Stimulated activated CD8-positive, alpha-beta memory T cell treated with anti-CD3 and anti-CD28 coated beads, Interleukin-12 subunit alpha, Interleukin-12 subunit beta, amount 100 ng/mL, for 1 hour (primary cell): Measurements from ENCODE around the gene KCNQ1.

Source experiments
- DNase-seq: peaks from one replicate; pipeline ENCODE4 v3.0.0-alpha.2; 2020; ENCODE audit warnings: low read depth

Gene KCNQ1

DNA sequence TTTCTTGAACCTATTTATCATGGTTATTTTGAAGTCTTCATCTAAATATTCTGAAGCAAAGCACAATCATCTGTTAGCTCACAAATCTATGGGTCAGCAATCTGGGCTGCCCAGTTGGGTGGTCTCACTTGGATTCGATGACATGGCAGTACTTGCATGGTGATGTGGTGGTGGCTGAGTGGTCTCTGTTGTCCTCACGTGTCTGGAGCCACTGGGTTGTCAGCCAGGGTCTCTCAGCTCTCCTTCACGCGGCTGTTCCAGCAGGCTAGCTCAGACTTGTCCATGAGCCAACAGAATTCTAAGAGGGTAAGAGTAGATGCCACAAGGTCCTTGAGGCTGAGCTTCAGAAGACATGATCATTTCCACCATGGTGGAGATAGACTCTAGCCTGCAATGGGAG lies 321.4 kb downstream of the KCNQ1 start:
- no peak for DNase-seq

DNA sequence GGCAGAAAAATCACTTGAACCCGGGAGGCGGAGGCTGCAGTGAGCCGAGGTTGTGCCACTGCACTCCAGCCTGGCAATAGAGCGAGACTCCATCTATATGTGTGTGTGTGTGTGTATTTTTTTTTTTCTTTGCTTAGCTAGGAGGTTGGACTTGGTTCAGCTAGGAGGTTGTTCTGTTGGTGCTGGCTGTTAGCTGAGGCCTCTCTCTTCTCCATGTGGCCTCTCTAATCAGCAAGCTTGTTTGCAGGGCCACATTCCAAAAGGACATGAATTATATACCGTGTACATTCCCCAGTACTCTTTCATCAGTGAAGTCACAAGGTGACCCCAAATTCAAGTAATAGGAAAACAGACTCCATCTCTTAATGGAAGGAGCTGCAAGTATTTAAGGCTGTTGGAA lies 322.3 kb downstream of the KCNQ1 start:
- DNase-seq, result no peak

DNA sequence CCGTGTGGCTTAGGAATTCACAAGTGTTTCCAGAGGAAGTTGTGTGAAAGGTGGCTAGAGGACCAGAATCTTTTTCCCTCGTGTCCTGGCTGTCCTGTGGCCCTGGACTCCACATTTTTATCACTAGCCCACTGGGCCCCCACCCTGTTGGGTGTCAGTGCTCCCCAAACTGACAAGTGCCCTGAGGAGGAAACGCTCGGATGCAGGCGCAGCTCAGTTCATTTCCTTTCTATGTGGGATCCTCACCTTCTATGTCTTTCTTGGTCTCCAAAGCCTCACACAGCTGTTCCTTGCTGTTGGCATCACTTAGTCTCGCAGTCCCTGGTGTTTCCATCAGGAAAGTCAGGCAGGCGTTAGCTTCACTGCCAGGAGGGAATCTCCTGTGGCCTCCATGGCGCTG lies 323.0 kb downstream of the KCNQ1 start:
- DNase-seq, result no peak

DNA sequence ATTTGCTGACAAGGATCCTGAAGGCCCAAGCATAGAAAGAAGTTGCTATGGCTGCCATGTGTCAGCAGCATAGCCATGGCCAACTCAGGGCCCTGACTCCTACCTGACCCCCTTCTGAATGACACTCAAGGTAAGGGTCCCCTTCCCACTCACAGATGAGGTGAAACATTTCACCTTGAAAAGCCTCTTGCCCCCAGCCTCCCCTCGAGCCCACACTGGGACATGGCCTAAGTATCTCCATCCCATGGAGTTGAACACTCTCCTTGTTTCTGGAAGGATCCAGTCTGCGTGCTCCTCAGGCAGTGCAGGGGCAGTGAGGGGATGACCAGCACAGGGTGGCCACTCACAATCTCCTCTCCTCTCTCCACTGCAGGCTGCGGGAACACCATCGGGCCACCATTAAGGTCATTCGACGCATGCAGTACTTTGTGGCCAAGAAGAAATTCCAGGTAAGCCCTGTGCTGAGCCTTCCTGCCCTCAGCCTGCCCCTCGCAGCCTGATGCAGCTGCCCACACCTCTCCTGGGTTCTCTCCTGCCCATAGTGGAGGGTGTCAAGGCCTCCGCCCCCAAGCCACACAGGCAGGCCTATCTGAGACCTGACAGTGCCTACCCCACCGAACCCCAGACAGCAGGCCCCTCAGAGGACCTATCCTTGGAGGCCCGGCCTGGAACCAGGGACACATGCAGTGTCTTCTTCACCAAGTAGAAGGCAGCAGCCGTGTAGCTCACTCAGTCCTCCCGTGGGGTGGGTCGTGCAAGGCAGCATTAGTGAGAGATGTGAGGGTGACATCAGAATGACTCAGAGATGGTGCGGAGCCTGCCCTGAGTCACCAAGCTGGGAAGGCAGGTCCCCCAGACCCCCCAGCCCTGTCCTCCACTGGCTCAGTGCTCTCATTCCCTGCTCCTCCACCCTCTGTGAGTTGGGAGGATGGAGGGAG lies 323.9 kb downstream of the KCNQ1 start:
- no peak for DNase-seq

DNA sequence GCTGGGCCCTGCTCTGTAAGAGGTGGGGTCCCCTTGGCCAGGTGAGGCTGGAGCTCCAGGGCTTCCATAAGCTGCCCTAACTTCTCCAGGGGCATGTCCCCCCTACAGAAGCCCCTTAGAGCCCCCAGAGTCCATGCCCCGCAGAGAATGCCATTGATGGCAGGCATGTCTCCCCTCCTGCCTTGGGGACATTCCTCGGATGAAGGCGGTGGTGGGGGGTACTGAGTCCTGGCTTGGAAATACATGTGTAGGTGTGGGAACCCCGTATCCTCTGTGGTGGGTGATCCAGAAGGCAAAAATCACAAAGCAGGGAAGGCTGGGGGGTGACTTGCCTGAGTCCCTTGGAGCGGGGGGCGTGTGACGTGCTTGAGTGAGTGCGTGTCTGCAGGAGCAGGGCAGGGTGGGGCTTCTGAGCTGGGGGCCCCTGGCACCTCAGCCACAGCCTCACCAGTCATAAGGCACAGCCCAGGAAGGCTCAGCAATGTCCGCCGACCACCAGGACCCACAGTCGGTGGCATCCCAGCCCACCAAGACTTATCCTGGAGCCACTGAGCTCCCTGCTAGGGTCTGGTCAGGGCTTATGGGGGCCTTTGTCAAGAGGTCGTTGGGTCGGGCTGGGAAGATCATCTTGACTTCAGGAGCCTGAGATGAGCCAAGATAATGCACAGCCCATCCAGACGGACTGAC lies 324.7 kb downstream of the KCNQ1 start:
- no peak for DNase-seq

DNA sequence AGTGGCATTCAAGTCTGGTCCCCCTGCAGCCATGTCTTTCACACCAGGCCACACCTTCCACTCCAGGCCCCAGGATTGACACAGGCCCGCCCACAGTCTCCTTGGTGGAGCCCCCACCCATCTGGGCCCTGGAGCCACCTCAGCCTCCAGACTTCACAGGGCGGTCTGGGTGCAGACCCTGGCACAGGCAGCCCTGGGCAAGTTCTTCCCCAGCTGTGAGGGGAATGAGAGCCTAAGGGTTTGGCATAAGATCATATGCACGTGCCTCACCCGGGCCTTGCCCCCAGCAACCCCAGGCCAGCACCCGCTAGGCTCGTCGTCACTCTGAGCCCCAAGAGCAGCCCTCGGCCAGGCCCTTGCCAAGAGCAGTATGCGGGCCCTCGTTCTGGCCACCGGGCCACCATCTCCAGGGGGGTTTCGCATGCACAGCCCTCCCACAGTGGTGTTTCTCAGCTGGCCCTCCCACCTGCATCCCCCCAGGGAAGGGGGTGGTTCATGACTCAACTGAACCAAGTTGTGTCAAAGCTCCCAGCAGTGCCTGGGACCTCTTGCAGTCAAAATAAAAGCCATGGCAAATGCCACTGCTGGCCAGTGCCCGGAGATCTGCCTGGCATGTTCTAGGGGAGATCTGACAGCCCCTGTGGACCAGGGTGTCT lies 325.4 kb downstream of the KCNQ1 start:
- no peak for DNase-seq

DNA sequence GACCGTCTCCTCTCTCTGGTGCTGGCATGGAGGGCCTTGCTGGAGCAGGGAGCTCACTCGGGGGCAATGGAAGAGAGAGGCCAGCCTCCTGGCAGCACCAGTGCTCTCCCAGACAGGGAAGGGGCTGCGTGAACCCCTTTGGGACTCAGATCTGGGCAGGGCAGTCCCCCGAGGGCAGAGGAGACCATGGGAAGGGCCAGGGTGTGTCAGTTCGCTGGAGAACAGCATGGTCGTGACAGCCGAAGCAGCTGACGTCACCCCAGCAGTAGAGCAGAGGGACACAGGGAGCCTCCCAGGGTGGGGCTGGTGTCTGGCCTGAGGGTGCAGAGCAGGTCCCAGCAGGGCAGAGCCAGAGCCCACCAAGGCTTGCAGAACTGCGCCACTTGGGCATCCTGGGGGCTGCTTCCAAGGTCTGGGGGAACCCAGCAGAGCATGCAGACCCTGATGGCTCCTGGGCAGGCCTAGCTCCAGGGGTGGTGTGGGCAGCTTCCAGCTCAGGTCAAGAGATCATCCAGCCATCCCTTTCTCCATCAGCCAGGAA lies 326.0 kb downstream of the KCNQ1 start:
- DNase-seq, result no peak

DNA sequence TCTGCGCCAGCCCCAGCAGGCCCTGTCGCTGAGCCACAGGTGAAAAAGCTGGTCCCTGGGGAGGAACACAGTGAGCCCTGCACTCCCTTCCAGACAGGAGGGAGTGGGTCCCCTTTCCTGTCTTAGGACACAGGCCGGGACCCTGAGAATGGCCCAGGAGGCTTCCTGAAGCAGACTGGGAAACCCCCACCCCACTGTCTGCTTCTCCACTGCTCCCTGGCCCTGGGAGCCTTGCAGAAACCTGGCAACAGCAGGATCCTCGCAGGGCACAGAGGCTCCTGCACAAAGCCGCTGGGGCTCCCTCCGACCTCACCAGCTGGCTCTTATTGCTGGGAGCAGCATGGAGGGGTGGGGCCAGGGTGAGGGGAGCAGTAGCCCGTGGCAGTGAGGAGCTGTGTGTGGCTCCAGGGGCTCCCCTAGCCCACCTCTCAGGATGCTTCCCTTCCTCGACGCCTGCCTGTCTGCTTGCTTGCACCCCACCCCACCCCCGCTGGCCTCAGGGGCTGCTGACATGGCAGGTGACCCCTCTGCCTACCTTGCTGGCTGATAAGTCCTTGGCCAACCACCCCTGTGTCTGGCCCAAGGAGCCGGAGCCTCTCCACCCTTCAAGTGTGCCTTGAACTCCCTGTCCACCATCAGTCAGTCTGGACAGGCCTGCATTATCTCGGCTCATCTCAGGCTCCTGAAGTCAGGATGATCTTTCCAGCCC lies 327.1 kb downstream of the KCNQ1 start:
- DNase-seq, result no peak

DNA sequence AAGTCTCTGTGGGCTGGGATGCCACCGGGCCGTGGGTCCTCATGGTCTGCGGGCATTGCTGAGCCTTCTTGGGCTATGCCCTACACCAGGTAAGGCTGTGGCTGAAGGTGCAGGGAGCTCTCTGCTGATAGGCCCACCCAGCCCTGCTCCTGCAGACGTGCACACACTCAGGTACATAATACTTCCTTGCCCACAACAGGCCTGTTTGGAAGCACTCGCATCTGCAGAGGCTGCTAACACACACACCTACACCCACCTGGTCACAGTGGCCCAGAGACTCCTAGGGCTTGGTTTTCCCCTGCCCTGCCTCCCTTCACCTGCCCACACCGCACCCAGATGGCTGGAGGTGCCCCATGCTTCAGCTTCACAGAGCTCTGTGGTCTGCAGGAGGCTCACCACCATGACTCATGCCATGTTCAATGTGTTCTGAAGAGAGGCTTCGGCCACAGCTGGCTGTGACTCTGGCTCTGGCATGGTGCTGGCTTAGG lies 327.8 kb downstream of the KCNQ1 start:
- no peak for DNase-seq

DNA sequence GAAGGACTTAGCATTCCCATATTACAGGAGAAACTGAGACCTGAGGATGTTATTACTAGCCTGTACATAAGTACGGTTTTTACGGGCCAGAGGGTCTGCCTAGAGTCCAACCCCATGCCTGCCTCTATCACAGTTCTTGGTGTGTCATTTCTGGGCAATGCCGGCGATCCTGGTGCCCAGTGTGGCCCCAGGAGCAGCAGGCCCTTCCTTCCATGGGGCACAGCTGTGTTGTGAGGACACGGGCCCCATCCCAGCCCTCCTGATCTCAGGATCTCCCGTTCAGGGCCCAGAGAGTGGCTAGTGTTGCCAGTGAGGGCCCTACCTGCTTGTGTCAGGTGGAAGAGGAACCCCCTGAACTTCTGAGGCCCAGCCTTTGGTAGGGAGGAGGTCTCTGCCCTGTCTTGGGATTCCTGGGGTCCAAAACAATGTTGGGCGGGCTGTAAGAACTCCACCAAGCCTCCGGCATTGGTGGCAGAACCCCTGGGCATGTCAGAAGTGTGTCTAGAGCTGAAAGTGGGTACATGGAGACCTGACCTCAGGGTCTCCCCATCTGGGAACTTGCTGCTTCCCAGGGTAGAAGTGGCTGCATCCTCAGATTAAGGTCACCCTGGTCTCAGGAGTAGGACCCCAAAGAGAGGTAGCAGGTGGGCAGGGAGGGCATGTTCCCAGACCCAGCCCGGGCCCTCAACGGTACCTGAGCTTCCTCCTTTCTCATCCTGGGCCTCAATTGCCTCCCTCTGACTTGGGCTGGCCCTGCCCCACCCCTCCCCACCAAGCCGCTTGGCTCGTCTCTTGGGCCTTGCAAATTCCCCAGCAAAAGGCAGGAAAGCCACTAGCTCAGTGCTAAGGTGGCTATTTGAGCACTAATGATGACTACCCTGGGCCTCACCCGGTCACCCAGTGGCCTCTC lies 329.6 kb downstream of the KCNQ1 start:
- no peak for DNase-seq

DNA sequence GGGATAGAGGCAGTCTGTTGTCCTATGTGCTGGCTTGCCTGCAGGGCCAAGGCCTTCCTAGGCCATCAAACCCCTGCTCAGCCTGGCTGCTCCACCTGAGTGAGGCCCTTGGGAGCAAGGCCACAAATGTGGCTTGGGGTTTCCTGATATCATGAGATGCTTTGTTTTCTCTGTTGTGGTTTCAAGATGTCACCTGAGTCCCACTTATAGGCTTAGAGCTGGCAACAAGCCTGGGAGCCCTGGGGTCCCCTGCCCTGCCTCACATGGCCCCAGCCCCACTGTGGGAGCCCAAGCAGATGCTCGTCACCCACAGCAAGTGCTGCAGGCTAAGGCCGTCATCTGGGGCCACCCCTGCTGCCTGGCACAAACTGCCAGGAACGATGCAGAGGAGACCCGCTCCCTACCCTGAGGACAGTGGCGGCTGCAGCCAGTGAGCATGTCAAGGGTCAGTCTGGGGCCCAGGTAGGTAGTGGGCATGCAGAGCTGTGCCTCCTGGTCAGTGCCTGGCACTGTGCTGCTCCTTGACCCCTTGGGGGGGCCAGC lies 330.3 kb downstream of the KCNQ1 start:
- no peak for DNase-seq

DNA sequence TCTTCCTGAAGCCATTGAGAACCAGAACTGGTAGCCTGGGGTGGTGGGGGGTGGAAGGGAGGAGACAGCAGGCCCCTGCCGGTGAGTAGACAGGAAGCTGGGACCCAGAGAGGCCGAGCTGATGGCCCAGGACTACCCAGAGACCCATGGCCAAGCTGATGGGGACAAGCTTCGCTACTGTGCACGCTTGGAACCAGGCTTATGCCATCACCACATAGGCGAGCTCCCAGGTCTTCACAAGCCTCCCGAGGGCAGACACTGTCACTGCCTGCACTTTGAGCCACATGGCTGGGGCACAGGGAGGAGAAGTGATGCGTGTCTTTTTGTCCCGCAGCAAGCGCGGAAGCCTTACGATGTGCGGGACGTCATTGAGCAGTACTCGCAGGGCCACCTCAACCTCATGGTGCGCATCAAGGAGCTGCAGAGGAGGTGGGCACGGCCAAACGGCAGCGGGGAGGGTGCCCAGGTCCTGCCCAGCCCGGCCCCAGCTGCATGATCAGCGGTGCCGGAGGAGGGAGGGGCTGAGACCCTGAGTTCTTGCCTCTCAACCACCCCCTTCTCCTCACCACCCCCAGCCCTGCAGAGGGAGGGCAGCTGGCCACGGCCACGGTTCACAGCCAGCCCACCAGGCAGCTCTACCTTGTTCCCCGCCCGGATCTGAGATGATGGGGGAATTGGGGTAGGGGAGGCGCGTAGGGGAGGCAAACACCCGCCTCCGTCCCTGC lies 331.0 kb downstream of the KCNQ1 start:
- DNase-seq, result no peak

DNA sequence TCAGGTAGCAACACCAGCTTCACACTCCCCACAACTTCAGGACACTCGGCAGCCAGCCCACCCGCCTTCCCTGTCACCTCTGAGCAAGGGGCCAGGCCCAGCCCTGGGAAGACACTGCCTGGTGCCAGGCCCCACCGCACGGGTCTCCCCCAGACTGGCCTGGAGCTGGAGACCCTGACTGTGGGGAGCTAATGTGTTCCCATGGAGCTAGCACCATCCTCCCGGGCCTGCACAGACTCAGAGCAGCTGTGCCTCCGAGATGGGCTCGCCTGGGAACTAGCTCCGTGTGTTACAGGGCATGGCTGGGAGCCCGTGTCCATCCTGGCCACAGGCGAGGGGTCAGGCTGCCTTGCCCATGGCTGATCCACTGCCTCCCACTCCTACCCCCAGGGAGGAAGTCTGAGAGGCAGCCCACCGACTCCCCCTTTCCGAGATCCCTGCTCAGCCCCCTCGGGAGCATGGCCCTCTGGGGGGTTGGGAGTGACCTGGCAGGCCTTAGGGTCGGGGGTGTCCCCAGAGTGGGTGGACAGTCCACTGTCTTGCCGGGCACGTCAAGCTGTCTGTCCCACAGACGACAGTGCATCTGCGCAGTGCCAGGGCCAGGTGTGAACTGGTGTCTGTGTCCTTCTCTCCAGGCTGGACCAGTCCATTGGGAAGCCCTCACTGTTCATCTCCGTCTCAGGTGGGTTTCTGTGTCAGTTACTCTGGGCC lies 331.7 kb downstream of the KCNQ1 start:
- no peak for DNase-seq

DNA sequence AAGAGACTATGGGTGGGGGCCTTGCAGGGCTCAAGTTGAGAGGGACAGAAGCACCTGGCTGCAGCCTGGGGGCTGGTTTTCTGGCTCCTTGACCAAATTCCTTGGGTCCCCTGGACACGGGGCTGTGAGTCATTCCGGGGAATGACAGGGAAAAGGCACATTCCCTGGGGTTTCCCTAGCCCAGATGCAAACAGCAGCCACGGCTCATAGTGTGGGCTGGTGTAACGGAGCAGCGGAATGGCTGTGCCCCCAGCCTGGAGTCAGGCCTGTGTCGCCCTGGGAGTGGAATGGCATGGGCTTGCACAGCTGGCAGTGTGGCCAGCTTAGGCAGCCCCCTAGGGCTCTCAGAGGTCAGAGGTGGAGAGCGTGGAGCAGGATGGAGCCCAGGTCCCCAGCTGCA lies 332.6 kb downstream of the KCNQ1 start:
- DNase-seq, result no peak

DNA sequence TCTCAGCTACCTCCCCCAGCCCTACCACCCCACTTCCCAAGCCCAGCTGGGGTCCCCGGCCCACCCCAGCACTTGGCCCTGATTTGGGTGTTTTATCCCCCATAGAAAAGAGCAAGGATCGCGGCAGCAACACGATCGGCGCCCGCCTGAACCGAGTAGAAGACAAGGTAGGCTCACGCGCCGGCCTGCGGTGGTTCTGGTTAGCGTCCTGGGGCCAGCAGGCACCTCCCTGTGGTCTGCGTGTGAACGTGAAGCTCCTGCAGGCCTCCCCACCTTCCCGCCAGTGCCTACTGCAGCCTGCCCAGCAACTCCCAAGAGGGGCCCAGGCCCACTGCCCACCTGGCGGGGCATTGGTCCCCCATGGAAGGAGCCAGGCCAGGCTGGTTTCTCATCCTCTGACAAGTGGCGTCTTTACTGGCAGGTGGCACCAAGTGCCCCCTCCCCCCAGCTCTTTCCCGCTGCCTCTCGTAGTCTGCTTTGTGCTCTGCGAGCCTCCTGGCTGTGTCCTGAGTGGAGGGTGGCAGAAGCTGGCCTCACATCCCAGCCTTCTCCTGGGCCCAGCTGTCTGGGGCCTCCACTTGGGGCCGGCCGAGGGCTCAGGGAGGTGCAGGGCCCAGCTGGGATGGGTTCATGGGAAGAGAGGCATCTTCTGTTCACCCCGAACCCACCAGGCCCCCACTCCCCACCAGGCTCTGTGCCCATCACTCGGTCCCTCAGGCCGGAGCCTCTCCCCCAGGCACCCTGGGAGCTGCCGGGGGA lies 333.2 kb downstream of the KCNQ1 start:
- no peak for DNase-seq

DNA sequence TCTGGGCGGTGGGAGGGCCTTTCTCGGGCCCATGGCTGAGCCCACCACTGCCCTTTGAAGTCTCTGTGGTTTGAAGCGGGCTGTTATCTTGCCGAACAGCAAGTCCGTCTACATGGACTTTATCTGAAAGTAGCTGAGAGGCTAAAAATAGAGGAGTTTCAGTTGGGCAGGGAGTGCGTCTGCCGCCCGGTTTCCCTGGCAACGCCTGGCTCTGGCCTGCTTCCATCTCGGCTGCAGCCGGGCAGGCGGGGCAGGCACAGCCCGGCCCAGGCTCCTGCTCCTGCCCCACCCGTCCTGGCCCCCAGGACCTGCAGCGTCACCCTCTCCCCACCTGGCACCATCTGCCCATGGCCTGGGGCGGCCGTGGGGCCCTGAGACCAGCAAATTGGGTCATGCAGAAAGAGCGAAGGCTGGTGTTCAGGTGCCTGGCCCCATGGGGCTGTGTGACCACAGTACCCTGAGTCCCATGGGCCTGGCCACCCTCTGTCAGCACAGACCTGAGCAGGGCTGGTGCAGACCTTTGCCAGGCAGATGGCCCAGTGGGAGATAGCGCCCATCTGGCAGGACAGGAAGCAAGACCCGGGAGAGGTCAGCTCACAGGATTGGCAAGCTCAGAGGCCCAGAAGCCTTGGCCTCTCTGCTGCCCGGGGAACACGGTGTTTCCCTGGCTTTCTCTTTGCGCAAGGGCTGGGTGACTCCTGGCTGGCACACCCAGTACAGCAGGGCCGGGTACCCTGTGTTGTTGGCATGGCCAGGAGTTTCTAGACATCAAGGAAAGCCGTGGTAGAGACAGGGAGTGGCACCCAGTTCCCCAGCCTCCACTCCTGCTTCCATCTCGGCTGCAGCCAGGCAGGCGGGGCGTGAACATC lies 334.1 kb downstream of the KCNQ1 start:
- no peak for DNase-seq

DNA sequence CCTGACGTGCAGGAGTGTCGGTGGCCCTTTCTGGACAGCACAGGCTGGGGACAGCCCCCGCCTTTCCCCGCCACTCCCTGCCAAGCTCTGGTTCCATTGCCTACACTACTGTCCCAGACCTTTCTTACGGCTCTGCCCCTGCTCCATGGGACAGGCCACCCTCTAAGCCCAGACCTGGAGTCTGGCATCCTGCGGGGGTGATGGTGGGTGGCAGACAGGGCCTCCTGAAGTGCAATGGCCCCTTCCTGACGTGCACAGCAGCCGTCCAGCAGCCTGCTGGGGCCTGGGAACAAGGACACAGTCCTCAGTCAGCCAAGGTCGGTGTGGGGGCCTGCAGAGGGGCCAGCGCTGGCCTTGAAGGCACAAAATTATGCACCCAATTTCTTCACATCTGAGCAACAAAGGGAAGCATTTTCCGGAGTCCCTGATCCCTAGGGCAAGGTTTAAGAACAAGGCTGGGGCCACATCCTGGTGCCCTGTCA lies 334.7 kb downstream of the KCNQ1 start:
- DNase-seq, result no peak
